ENCODE measurements around the gene PFN1.
A peak's percentile ranks its signal among the peaks of the same experiment; 100 is the strongest.
"Not testable (repeated sequence)": the region's sequence is repeated elsewhere in the genome, so short reads cannot be mapped to it uniquely, and the experiment has no call there.

Gene PFN1

DNA sequence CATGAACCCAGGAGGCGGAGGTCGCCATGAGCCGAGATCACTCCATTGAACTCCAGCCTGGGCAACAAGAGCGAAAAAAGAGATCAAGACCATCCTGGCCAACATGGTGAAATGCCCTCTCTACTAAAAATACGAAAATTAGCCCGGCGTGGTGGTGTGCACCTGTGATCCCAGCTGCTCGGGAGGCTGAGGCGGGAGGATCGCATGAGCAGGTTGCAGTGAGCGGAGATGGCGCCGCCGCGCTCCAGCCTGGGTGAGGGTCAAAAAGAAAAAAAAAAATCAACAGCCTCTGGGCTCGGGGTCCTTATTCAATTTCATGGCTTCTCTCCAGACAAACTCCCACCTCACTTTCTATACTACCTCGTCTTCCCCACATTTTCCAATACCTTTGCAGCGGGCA lies 19.4 kb downstream of the PFN1 start:
- no peaks in the 10 kb centered on the region for H3K9me3 ChIP-seq (ENCODE audit: severe bottlenecking)
- no peak overlapping the region for H3K4me3 ChIP-seq (ENCODE audit: severe bottlenecking)
- H3K4me1 ChIP-seq (ENCODE audit: insufficient read depth, poor library complexity, severe bottlenecking): no peaks in the 10 kb centered on the region
- DNase-seq (ENCODE audit: low spot score) (no peak), ATAC-seq (ENCODE audit: low read depth) (no peak)
- no peak overlapping the region for H3K27ac ChIP-seq (ENCODE audit: poor library complexity, severe bottlenecking)
- TF ChIP-seq, protein P1, sequence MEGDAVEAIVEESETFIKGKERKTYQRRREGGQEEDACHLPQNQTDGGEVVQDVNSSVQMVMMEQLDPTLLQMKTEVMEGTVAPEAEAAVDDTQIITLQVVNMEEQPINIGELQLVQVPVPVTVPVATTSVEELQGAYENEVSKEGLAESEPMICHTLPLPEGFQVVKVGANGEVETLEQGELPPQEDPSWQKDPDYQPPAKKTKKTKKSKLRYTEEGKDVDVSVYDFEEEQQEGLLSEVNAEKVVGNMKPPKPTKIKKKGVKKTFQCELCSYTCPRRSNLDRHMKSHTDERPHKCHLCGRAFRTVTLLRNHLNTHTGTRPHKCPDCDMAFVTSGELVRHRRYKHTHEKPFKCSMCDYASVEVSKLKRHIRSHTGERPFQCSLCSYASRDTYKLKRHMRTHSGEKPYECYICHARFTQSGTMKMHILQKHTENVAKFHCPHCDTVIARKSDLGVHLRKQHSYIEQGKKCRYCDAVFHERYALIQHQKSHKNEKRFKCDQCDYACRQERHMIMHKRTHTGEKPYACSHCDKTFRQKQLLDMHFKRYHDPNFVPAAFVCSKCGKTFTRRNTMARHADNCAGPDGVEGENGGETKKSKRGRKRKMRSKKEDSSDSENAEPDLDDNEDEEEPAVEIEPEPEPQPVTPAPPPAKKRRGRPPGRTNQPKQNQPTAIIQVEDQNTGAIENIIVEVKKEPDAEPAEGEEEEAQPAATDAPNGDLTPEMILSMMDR (IDR thresholded peaks at IDR 0.05; ENCODE audit: poor library complexity, severe bottlenecking): no peak
- H3K27me3 ChIP-seq (ENCODE audit: insufficient read depth, poor library complexity, severe bottlenecking): no peaks in the 10 kb centered on the region
- no peaks in the 10 kb centered on the region for H3K36me3 ChIP-seq (ENCODE audit: low read depth)

DNA sequence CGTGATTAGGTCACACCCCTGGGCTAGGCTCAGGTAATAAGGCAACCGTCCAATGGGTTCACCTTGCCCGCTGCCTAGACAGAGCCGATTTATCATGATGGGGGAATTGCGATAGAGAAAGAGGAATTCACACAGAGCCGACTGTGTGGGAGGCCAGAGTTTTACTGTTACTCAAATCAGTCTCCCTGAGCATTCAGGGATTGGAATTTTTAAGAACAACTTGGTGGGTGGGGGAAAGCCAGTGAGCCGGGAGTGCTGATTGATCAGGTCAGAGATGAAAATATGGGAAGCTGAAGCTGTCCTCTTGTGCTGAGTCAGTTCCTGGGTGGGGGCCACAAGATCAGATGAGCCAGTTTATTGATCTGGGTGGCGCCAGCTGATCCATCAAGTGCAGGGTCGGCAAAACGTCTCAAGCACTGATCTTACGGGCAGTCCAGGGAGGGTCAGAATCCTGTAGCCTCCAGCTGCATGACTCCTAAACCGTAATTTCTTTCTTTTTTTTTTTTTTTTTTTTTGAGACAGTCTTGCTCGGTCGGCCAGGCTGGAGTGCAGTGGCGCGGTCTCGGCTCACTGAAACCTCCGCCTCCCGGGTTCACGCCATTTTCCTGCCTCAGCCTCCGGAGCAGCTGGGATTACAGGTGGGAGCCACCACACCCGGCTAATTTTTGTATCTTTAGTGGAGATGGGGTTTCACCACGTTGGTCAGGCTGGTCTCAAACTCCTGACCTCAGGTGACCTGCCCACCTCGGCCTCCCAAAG lies 21.6 kb downstream of the PFN1 start:
- not testable (repeated sequence) for H3K9me3 ChIP-seq (ENCODE audit: severe bottlenecking); H3K27ac ChIP-seq (ENCODE audit: poor library complexity, severe bottlenecking); H3K4me3 ChIP-seq (ENCODE audit: severe bottlenecking); DNase-seq (ENCODE audit: low spot score); ATAC-seq (ENCODE audit: low read depth); H3K36me3 ChIP-seq (ENCODE audit: low read depth); H3K27me3 ChIP-seq (ENCODE audit: insufficient read depth, poor library complexity, severe bottlenecking); H3K4me1 ChIP-seq (ENCODE audit: insufficient read depth, poor library complexity, severe bottlenecking)

DNA sequence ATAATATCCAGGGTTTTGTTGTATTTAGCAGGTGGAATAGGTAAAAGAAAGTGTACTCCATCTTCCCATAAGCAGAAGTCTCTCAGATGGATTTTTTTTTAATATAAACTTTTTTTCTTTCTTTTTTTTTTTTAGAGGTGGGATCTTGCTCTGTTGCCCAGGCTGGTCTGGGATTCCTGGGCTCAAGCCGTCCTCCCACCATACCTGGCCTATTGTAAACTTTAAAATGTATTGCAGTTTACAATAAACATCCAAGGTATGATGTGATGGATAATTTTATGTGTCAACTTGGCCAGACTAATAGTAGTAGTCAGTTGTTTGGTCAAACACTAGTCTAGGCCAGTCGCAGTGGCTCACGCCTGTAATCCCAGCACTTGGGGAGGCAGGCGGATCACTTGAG lies 27.0 kb downstream of the PFN1 start:
- TF ChIP-seq, protein P1 (IDR thresholded peaks at IDR 0.05; ENCODE audit: poor library complexity, severe bottlenecking): no peak
- Histone ChIP-seq H3K27me3 (ENCODE audit: insufficient read depth, poor library complexity, severe bottlenecking) (no peaks in the 10 kb centered on the region), H3K36me3 (ENCODE audit: low read depth) (no peaks in the 10 kb centered on the region), H3K4me3 (ENCODE audit: severe bottlenecking) (no peak overlapping the region), H3K27ac (ENCODE audit: poor library complexity, severe bottlenecking) (no peak overlapping the region), H3K4me1 (ENCODE audit: insufficient read depth, poor library complexity, severe bottlenecking) (no peaks in the 10 kb centered on the region), H3K9me3 (ENCODE audit: severe bottlenecking) (no peaks in the 10 kb centered on the region)
- DNase-seq (ENCODE audit: low spot score) (no peak), ATAC-seq (ENCODE audit: low read depth) (no peak)

DNA sequence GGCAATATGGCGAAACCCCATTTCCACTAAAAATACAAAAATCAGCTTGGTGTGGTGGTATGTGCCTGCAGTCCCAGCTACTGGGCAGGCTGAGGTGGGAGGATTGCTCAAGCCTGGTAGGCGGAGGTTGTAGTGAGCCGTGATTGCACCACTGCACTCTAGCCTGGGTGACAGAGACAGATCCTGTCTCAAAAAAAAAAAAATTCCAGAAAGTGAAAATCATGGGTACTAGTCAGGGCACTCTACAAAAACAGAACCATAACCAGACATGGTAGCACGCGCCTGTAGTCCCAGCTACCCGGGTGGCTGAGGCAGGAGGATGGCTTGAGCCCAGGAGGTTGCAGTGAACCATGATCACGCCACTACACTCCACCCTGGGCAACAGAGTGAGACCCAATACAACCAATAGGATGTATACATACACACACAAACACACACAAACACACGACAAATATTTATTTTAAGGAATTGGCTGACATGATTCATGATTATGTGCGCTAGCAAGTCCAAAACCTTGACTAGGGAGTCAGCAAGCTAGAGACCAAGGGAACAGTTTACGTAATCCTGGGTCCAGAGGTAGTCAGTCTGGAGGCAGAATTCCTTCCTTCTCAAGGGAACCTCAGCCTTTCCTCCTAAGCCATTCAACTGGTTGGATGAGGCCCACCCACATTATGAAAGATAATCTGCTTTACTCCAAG lies 27.8 kb downstream of the PFN1 start:
- no peak overlapping the region for H3K4me3 ChIP-seq (ENCODE audit: severe bottlenecking)
- H3K27ac ChIP-seq (ENCODE audit: poor library complexity, severe bottlenecking): no peak overlapping the region
- ATAC-seq (ENCODE audit: low read depth): peak; percentile 50; the same call in 1 of the 3 replicates

DNA sequence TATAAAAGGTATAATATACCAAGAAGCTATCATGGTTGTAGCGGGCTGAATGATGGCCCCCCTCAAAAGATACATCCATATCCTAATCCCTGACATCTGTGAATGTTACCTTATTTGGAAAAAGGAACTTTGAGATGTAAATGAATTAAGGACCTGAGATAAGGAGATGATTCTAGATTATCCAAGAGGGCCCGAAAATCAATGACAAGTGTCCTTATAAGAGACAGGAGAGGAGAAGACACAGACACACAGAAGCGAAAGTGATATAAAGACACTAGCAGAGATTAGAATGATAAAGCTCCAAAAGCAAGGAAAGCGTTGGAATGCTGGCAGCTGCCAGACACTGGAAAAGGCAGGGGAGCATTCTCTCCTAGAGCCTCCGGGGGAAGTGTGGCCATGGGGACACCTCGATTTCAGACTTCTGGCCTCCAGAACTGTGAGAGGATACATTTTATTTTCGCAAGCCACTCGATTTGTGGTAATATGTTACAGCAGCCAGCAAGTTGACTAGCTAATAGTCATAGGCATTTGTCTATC lies 28.8 kb downstream of the PFN1 start:
- Histone ChIP-seq H3K9me3 (ENCODE audit: severe bottlenecking) (no peaks in the 10 kb centered on the region), H3K4me1 (ENCODE audit: insufficient read depth, poor library complexity, severe bottlenecking) (no peaks in the 10 kb centered on the region), H3K36me3 (ENCODE audit: low read depth) (no peaks in the 10 kb centered on the region), H3K4me3 (ENCODE audit: severe bottlenecking) (no peak overlapping the region), H3K27me3 (ENCODE audit: insufficient read depth, poor library complexity, severe bottlenecking) (no peaks in the 10 kb centered on the region), H3K27ac (ENCODE audit: poor library complexity, severe bottlenecking) (no peak overlapping the region)
- TF ChIP-seq, protein P1 (IDR thresholded peaks at IDR 0.05; ENCODE audit: poor library complexity, severe bottlenecking): no peak
- no peak for ATAC-seq (ENCODE audit: low read depth)
- DNase-seq (ENCODE audit: low spot score): no peak

More for the DNA sequence above, 27.8 kb downstream of the PFN1 start:
- H3K4me1 ChIP-seq (ENCODE audit: insufficient read depth, poor library complexity, severe bottlenecking): no peaks in the 10 kb centered on the region
- H3K9me3 ChIP-seq (ENCODE audit: severe bottlenecking): no peaks in the 10 kb centered on the region
- H3K36me3 ChIP-seq (ENCODE audit: low read depth): no peaks in the 10 kb centered on the region
- H3K27me3 ChIP-seq (ENCODE audit: insufficient read depth, poor library complexity, severe bottlenecking): no peaks in the 10 kb centered on the region
- DNase-seq (ENCODE audit: low spot score): no peak
- TF ChIP-seq, protein P1 (IDR thresholded peaks at IDR 0.05; ENCODE audit: poor library complexity, severe bottlenecking): no peak

DNA sequence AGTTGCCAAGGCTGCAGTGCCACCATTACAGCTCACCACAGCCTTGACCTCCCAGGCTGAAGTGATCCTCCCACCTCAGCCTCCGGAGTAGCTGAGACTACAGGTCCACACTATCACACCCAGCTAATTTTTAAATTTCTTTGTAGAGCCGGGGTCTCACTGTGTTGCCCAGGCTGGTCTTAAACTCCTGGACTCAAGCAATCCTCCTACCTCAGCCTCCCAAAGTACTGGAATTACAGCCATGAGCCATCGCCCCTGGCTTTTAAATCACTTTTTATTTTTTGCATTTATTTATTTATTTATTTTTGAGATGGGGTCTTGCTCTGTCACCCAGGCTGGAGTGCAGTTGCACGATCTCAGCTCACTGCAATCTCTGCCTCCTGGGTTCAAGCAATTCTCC lies 33.8 kb downstream of the PFN1 start:
- not testable (repeated sequence) for DNase-seq (ENCODE audit: low spot score); ATAC-seq (ENCODE audit: low read depth); H3K27ac ChIP-seq (ENCODE audit: poor library complexity, severe bottlenecking); H3K36me3 ChIP-seq (ENCODE audit: low read depth); H3K4me3 ChIP-seq (ENCODE audit: severe bottlenecking); H3K9me3 ChIP-seq (ENCODE audit: severe bottlenecking); H3K27me3 ChIP-seq (ENCODE audit: insufficient read depth, poor library complexity, severe bottlenecking); H3K4me1 ChIP-seq (ENCODE audit: insufficient read depth, poor library complexity, severe bottlenecking)
